ENCODE results near the gene WDR72.
"Not testable (repeated sequence)": the region's sequence is repeated elsewhere in the genome, so short reads cannot be mapped to it uniquely, and the experiment has no call there.

Gene WDR72

GRCh38 chr15:53759411-53759931, at the start of gene WDR72:
WDR72 (minus strand) TSS chr15:53759663; CDS start chr15:53733149, 26,514 bp downstream.
- DNase-seq, result no peak

DNA sequence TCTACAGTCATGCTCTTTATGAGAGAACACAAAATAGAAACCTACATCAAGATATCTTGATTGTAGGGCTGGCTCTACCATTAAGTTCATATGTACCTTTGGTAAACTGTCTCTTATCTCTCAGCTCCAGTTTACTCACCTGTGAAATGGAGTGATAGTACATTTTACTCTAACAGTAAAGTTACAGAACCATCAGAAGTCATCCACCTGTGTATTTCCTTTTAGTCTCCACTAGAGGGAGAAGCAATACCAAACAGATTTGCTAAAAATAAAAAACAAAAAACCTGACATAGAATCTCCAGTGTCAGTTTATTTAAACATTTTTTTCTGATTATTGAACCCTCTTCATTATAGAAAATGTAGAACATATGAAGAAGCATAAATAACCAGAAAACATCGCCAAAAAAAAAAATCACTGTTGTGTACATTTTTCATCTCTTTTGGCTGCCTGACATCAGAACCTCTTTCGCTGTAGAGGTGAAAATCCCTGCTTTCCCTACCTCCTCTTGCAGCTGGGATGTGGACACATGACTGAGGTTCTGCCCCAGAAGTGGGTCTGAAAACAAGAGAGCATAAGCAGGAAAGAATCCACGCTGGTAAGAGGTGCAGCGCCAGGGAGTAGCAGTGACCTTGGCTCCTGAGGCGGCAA, 48.7 kb upstream of the WDR72 start:
- DNase-seq, result no peak

- no peak for DNase-seq
Measured at GRCh38 chr15:53807501-53807900, 48.0 kb upstream of the WDR72 start.

DNA sequence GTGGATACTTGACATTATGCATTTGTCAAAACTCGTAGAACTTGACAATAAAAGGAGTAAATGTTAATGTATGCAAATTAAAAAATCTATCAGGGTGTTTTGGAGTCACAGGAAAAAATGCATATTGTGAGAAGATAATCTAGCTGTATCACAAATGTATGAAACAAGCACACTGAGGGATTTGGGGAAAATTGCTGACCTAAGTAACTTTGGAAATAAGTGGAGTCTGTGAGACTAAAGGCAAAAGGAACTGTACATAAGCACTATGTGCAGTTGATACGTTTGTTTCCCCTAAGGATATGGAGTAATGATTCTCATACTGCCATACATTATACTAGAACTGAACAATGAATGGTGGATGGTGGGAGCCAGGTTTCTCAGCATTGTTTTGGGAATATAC, 43.2 kb upstream of the WDR72 start:
- no peak for DNase-seq

- DNase-seq, result no peak
Measured at GRCh38 chr15:53791581-53791980, 32.1 kb upstream of the WDR72 start.

GRCh38 chr15:53789654-53790375, 30.4 kb upstream of the WDR72 start:
- no peak for DNase-seq

GRCh38 chr15:53786401-53786800, 26.9 kb upstream of the WDR72 start:
- DNase-seq, result no peak

GRCh38 chr15:53785241-53785640, 25.8 kb upstream of the WDR72 start:
- not testable (repeated sequence) for DNase-seq

DNA sequence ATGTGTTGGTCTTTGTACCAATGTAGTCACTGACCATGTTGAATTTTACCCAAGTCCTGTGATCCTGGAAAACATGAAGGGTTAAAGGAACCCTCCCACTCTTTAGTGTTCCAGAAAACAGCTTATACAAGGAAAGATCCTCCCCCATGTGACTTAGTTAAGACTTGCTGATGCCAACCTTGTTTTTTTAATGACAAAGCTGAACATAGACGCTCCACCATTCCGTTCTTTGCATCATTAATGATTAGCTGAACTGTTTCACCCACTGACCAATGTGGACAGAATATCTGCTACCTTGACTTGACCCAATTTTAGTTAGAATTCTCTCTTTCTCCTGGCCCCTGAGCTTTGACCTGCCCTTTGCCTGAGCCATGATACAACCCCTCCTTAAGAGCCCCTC, 3.5 kb upstream of the WDR72 start:
- no peak for DNase-seq

DNA sequence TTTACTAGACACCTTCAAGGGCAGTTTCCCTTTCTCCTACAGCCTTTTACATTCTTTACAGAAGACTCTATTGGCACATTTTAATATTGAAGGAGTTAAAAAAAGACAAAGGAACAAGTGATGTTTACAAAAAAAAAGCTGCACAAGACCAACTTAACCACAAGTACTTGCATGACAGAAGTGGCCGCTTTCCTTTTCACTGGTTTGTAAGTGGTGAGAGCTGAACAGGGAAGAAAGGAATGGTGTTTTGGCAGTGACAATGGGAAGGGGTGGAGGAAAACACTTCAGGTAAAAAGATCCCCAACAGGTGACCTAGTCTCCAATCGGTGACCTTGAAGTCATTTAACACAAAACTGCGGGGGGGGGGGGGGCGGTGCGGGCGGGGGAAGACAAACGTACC, 1.1 kb downstream of the WDR72 start:
- DNase-seq, result no peak

DNA sequence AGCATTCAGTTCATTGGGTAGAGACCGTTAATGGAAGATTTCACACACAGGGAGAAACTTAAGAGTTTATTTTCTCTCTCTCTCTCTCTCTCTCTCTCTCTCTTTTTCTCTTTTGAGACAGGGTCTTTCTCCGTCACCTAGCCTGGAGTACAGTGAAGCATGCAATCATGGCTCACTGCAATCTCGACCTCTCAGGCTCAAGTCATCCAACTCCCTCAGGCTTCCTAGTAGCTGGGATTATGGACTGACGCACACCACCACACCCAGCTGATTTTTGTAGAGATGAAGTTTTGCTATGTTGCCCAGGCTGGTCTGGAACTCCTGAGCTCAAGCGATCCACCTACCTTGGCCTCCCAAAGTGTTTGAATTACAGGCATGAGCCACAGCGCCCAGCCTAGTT, 1.6 kb downstream of the WDR72 start:
- DNase-seq, result no peak

- no peak for DNase-seq
Measured at GRCh38 chr15:53753813-53754212, 5.7 kb downstream of the WDR72 start.

DNA sequence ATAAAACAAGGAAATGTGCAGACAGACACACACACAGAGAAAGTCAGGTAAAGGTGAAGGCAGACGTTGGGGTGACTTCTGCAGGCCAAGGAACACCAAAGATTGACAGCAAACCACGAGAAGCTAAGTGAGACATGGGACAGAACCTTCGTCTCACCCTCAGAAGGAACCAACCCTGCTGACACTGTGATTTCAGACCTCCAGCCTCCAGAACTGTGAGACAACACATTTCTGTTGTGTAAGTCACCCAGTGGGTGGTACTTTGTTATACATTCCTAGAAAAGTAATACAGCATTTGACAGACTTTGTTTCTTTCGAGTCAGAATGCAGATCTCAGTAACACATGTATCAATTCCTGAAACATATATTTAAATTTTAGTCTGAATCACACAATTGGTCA, 7.1 kb downstream of the WDR72 start:
- no peak for DNase-seq

DNA sequence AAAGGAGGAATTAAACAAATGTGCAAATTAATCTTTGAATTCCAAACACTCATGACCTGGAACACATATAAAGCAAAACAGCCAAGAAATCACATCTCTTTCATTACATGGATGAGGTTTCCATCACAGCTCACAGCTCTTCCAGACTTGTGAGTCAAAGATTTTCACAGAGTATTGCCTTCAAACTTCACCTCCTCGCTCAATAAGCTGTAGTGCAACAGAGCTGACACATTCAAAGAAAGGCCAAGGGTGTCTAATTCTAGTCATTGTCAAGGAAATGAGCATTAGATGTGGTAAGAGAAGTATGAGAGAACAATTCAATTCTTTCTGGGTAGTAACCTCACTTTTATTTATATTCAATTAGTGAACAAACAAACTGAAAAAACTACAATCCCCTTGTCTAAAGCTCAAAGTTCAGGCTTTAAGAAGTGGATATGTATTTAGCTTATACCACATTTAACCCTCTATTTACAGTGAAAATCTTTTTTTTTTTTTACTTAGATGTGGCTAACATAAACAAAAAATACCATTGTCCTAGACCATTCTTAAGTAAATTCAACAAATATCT, 11.9 kb downstream of the WDR72 start:
- no peak for DNase-seq

GRCh38 chr15:53746101-53746500, 13.4 kb downstream of the WDR72 start:
- DNase-seq, result no peak

DNA sequence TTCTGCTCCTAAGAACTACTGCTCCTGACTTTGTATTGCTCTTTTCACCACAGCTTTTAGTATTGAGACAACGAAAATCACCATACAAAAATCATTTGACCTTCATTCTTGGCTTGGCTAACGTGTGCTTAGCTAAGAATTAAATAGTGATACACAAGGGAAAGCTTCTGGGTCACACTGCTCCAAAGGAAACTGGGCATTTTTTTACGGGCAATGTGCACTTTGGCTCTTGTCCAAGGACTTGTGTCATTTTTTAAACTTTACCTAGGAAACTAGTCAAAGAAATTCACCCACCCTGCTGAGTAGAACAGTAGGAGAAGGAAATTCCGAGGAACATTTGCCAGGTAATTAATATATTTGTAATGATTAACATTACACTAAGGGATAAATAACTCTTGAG, 19.8 kb downstream of the WDR72 start:
- DNase-seq, result no peak

DNA sequence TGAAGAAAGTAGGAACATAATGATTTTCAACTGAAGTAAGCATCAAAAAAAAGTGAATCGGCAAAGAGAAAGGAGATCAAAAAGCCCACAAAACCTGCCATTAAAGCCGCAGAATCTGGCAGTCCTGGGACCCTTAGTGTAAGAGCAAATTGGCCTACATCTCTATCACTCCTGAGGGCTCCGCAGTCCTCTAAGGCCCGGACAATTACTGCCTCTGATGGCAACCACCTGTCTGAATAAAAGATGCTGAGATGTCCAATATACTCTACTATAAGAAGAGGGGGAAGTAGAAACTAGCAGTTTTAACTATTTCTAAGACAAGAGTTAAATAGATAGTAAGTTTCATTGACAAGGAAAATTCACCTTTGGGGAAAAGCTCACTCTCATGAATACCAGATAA, 20.3 kb downstream of the WDR72 start:
- no peak for DNase-seq

- no peak for DNase-seq
Measured at GRCh38 chr15:53721334-53722087, 38.0 kb downstream of the WDR72 start.

- no peak for DNase-seq
Measured at GRCh38 chr15:53716909-53717876, 42.3 kb downstream of the WDR72 start.

GRCh38 chr15:53713218-53713617, 46.2 kb downstream of the WDR72 start:
- DNase-seq, result no peak

DNA sequence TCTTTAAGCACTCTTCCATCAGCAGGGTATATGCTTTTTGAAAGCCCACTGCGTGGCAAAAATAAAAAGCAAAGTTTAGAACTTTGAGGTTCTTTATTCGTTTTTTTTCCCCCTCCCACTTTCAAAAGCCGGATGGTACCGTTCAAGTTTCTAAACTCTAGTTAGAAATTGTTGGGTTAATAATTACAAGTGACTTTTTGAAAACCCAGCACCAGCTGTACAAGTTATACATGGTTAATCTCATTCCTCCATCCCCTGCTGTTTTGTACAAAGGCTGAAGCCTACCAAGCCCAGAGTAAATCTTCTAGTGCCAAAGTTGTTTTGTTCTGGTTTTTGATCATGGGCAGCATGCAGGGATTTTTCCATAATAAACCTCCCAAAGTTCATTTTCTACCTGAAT, 48.6 kb downstream of the WDR72 start:
- no peak for DNase-seq

- no peak for DNase-seq
Measured at GRCh38 chr15:53709821-53710220, 49.6 kb downstream of the WDR72 start.

Measured in T1000 (cell line).